Right cardiac atrium (tissue), 5 donors: ENCODE results near the gene FOXC1. TPM values are rescaled to one million over a fixed set of nuclear protein-coding genes. Genes with fewer than 3 reads are reported as not detected.

Source experiments
- ATAC-seq, 2 donors: fragments of 200-7000 bp; cut with Tn5 transposase; one replicate each; pipeline versions ENCODE4 v1.8.0 to v1.9.1; 2020; ENCODE audit warnings: moderate library complexity in 2 of 2, mild to moderate bottlenecking in 1 of 2
- DNase-seq, 3 donors: peaks; one replicate each; pipeline ENCODE4 v3.0.0-alpha.2; 2020
- H3K27ac ChIP-seq: one replicate; pipeline ENCODE4 v1.5.1; 2013; ENCODE audit warnings: mild to moderate bottlenecking, low read length, control low read depth, moderate library complexity
- H3K27me3 ChIP-seq: one replicate; pipeline ENCODE4 v1.6.1; 2013; ENCODE audit not compliant: control insufficient read depth, insufficient read depth
- H3K4me1 ChIP-seq: one replicate; pipeline ENCODE4 v1.6.1; 2013; ENCODE audit warnings: low read length; ENCODE audit not compliant: control insufficient read depth, insufficient read depth
- H3K4me3 ChIP-seq: one replicate; pipeline ENCODE4 v1.5.1; 2013; ENCODE audit warnings: low read length, control low read depth
- H3K9me3 ChIP-seq: one replicate; pipeline ENCODE4 v1.6.1; 2013; ENCODE audit warnings: low read length; ENCODE audit not compliant: control insufficient read depth
- WGBS: extraction: QIAGEN DNeasy Blood & Tissue Kit; methylation state at CpG from one replicate; pipeline ENCODE4 v1.1.7; 2013; 5-methylcytosine and 5-hydroxymethylcytosine counted together
- intact Hi-C, 4 donors: fragments of 100-400 bp; cut with DNase I; formaldehyde crosslinking; loops; one replicate each; pipeline versions ENCODE4 v1.11.0 to v1.14.0; 2022 to 2023
- polyA plus RNA-seq: library from polyadenylated mRNA; stranded (reverse); fragments of 200-250 nt; gene quantifications from one replicate; pipeline ENCODE4 v1.2.3, GENCODE V29; 2013
- total RNA-seq, 4 donors: library from RNA; stranded (reverse); fragmentation: NEBNext Ultra II Directional; extraction: Animal tissue kit (Norgen Biotek cat#: 25700); gene quantifications; one replicate each; pipeline ENCODE4 v1.2.1, GENCODE V29; 2021
- donor health status: healthy with polysubstance abuse.
- donor health status: DM: no; HTN: yes; CAD: no.
- donor health status: DM: no; HTN: no; CAD: no.
- donor health status: DM: no; HTN: yes; CAD: no; lungs with severe emphysema.
- donor health status: DM: yes; HTN: yes; CAD: no.

FOXC1 gene
- total and polyA plus RNA-seq, 5 donors, result 7.2 to 25.0 (median 21.6) TPM

DNA sequence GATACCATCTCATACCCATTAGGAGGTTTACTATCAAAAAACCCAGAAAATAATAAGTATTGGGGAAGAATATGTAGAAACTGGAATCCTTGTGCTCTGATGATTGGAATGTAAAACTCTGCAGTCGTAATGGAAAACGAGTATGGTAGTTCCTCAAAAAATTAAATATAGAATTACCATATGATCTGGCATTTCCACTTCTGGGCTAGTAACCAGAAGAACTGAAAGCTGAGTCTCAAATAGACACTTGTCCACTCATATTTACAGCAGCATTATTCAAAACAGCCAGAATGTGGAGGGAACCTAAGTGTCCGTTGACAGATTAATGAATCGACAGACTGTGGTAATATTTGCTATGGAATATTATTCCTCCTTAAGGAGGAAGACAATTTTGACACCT, 44.3 kb downstream of the FOXC1 start:
- no peak overlapping the region for H3K27ac ChIP-seq
- no peak for DNase-seq
- H3K4me1 ChIP-seq, result no peaks in the 10 kb centered on the region
- H3K9me3 ChIP-seq, result no peaks in the 10 kb centered on the region
- H3K27me3 ChIP-seq, result no peaks in the 10 kb centered on the region
- H3K4me3 ChIP-seq, result no peak overlapping the region
- ATAC-seq, result no peak
- intact Hi-C loops, result no loop called here
- WGBS, result 84% methylated on average over 4 of the region's 4 CpGs

DNA sequence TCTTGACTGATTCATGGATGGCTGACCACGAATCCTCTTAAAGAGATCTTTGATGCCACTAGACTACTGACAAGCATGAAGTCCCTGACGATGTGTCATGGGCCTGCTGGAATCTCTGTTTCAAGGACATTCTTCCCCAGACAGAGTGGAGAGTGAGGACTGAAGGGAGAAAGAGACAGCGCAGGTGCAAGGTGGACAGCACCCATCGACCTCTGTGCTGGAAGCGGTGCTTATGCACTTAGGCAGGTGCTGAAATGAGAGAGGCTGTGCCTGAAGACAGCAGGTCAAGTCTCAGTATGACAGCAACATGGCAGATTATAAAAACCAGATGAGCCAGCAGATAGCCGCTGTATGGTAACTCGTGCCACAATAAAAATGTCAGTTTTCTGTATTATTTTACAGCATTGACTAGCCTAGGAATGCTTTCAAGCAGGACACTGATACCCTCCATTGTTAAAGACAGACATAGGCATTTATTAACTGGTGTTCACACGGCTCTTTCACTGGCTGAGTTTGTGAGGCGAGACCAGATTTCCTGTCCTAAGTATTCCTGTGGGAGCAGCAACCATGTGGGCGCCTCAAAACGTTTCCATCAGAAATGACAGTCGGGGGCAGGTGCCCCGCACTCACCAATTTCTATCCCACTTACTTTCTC, 47.5 kb downstream of the FOXC1 start:
- Histone ChIP-seq H3K4me1 (no peaks in the 10 kb centered on the region), H3K4me3 (no peak overlapping the region), H3K9me3 (no peaks in the 10 kb centered on the region), H3K27me3 (no peaks in the 10 kb centered on the region), H3K27ac (no peak overlapping the region)
- DNase-seq, result no peak
- intact Hi-C loops, result no loop called here
- WGBS, result 71% methylated on average over 13 of the region's 13 CpGs
- no peak for ATAC-seq

DNA sequence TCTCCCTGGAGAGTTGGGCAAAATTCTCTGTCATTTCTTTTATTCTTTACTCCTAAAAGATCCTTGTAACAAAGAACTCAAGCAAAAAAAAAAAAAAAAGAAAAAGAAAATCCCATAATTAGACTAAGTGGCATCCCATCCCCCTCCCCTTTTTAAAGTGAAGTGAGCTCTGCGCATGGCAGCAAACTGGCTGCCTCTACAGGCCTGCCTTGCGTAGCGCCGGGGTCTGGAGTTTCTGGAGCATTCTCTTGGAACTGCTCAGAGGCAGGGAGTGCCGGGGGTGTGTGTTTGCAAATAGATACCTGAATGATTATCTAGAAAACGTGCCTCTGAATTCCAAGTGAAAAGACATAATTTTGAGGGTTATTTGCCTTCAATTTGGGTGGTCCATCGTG, 48.1 kb downstream of the FOXC1 start:
- WGBS, result 90% methylated on average over 7 of the region's 7 CpGs
- no peak overlapping the region for H3K27ac ChIP-seq
- ATAC-seq, result no peak

DNA sequence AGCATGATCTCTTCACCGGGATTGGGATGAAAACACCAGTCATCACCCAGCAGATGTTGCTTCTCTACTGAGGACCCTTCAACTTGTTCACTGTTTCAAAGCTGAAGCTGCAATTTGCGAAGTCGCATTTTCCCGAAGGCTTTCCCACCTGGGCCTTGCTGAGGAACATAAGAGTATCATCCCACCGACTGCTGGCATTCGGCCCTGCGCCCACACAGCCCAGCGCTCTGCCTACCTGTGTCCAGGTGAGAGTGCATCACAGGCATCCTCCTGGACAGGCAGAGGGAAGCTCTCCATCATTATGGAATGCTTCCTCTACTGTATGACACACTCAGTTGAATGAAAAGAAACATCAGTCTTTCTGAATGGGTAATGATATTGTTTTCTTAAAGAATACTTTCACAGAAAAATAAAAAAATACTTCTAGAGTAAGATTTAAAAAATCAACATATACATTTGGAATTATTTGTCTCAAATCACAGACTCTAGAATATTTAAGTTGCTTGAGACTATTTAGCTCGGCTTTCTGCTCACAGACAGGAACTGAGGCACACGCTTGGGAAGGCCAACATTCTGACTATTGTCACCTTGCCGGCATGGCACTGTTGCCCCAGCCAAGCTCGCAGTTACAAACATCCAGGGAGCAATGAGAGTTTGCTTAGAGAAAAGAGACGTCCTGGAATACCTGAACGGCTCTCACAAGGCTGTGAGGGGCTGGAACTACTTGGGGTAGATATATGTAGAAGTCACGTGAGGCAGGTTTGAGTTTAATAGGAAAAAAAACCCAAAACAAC, 48.7 kb downstream of the FOXC1 start:
- H3K27ac ChIP-seq, result no peak overlapping the region
- DNase-seq (no peak), ATAC-seq (no peak)
- no peaks in the 10 kb centered on the region for H3K4me1 ChIP-seq
- H3K9me3 ChIP-seq, result no peaks in the 10 kb centered on the region
- 93% methylated on average over 15 of the region's 15 CpGs for WGBS
- intact Hi-C loops, result no loop called here
- no peak overlapping the region for H3K4me3 ChIP-seq
- H3K27me3 ChIP-seq, result no peaks in the 10 kb centered on the region

More for the DNA sequence above, 48.1 kb downstream of the FOXC1 start:
- intact Hi-C loops, result no loop called here
- Histone ChIP-seq H3K4me1 (no peaks in the 10 kb centered on the region), H3K4me3 (no peak overlapping the region), H3K27me3 (no peaks in the 10 kb centered on the region), H3K9me3 (no peaks in the 10 kb centered on the region)
- DNase-seq, result no peak

DNA sequence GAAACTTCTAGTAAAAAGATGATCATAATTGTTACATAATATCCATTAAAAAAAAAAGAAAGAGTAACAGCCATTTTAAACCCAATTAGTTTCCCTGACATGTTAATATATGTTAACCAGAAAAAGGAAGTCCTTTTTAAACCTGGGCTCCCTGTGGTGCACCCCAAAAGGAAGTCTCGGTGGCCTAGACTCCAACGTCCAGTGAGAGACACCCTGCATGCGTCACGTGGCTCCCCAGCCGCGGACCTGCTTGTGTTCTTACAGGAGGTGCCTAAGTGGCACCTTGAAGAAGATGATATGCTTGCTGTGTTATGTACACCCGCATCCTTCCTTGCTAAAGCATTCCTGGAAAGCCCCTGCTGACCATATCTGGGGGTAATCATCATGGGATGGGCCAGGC, 50.1 kb downstream of the FOXC1 start:
- Histone ChIP-seq H3K27me3 (no peaks in the 10 kb centered on the region), H3K4me1 (no peaks in the 10 kb centered on the region), H3K27ac (no peak overlapping the region), H3K4me3 (no peak overlapping the region), H3K9me3 (no peaks in the 10 kb centered on the region)
- ATAC-seq, result no peak
- DNase-seq, result no peak
- WGBS, result 86% methylated on average over 7 of the region's 7 CpGs
- intact Hi-C loops, result no loop called here

DNA sequence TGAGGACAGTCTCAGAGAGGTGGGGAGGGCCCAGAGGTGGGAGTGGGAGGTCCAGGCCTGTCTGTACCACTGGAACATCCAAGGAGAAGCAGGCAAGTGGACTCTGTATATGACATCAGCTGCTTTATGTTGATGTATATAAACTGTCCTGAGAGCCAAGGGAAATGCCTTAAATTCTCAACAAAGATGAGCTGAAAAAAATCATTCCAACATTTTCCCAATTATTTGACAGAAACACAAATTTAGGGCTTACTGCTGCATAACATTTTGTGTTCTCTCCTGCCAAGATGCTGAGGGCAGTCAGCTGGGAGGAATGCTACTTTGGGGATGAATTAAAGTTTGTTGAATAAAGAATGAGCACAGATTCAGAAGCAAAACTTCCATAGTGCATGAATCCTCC, 52.8 kb downstream of the FOXC1 start:
- intact Hi-C loops, result no loop called here
- Histone ChIP-seq H3K27ac (no peak overlapping the region), H3K27me3 (no peaks in the 10 kb centered on the region), H3K9me3 (no peaks in the 10 kb centered on the region), H3K4me3 (no peak overlapping the region), H3K4me1 (no peaks in the 10 kb centered on the region)
- ATAC-seq (no peak), DNase-seq (no peak)

Other genes starting within 250 kb of the FOXC1 start
- under 1 TPM in 3 of 4 donors, not detected in 1; 0.31 to 0.78 (median 0.53) TPM for gene FOXF2, start 220.3 kb upstream of the FOXC1 start, total RNA-seq
- 0.43 TPM for gene FOXF2, start 220.3 kb upstream of the FOXC1 start, polyA plus RNA-seq